Stimulated activated CD8-positive, alpha-beta memory T cell treated with anti-CD3 and anti-CD28 coated beads, Interleukin-7, amount 100 ng/mL, for 24 hours (primary cell): ENCODE measurements around the gene UTP18.
"Not testable (repeated sequence)": the region's sequence is repeated elsewhere in the genome, so short reads cannot be mapped to it uniquely, and the experiment has no call there.

Experiments used
- DNase-seq: peaks from one replicate; pipeline ENCODE4 v3.0.0-alpha.2; 2020; ENCODE audit warnings: low read depth

UTP18 gene

GRCh38 chr17:51258756-51259563 lies 1.4 kb upstream of the UTP18 start:
- DNase-seq: no peak

- peak; percentile 93 for DNase-seq
Measured at GRCh38 chr17:51259564-51260236, 646 bp upstream of the UTP18 start, which contains the start of gene MBTD1. MBTD1 (minus strand) TSS chr17:51260049; CDS start chr17:51225161, 34,888 bp downstream.

GRCh38 chr17:51261024-51261963 lies 948 bp downstream of the UTP18 start:
- DNase-seq: no peak

GRCh38 chr17:51263006-51263405 lies 2.7 kb downstream of the UTP18 start:
- no peak for DNase-seq

- DNase-seq: not testable (repeated sequence)
Measured at GRCh38 chr17:51264466-51264865, 4.1 kb downstream of the UTP18 start.

- DNase-seq: no peak
Measured at GRCh38 chr17:51269991-51270390, 9.6 kb downstream of the UTP18 start.

- DNase-seq: no peak
Measured at GRCh38 chr17:51270636-51271035, 10.3 kb downstream of the UTP18 start.

GRCh38 chr17:51272812-51273211 lies 12.5 kb downstream of the UTP18 start:
- DNase-seq: no peak

- DNase-seq: no peak
Measured at GRCh38 chr17:51275381-51275780, 15.0 kb downstream of the UTP18 start.

GRCh38 chr17:51279183-51279582 lies 18.8 kb downstream of the UTP18 start:
- DNase-seq: no peak

- no peak for DNase-seq
Measured at GRCh38 chr17:51287412-51287811, 27.1 kb downstream of the UTP18 start.

GRCh38 chr17:51289696-51290111 lies 29.4 kb downstream of the UTP18 start:
- no peak for DNase-seq

- not testable (repeated sequence) for DNase-seq
Measured at GRCh38 chr17:51294338-51294737, 34.0 kb downstream of the UTP18 start.

GRCh38 chr17:51298508-51299371 lies 38.4 kb downstream of the UTP18 start:
- no peak for DNase-seq

GRCh38 chr17:51299859-51300258 lies 39.5 kb downstream of the UTP18 start:
- DNase-seq: no peak

GRCh38 chr17:51305182-51305581 lies 44.8 kb downstream of the UTP18 start:
- DNase-seq: no peak

- not testable (repeated sequence) for DNase-seq
Measured at GRCh38 chr17:51312003-51312402, 51.7 kb downstream of the UTP18 start.

- no peak for DNase-seq
Measured at GRCh38 chr17:51319186-51319585, 58.8 kb downstream of the UTP18 start.

- DNase-seq: no peak
Measured at GRCh38 chr17:51322390-51323029, 62.2 kb downstream of the UTP18 start.

GRCh38 chr17:51325471-51325870 lies 65.1 kb downstream of the UTP18 start:
- DNase-seq: no peak
